ENCODE data around the gene LRRC36.

- no peak for TF ChIP-seq POLR2AphosphoS5 (IDR thresholded peaks at IDR 0.05)
- TF ChIP-seq POLR2A (IDR thresholded peaks at IDR 0.05; ENCODE audit: low read depth): no peak
- no peak for TF ChIP-seq CTCF (IDR thresholded peaks at IDR 0.05)
These were observed 35.2 kb upstream of the LRRC36 start for GRCh38 chr16:67291461-67291860.

Data from esophagus muscularis mucosa (tissue), 3 donors.